ENCODE measurements around the gene FAM162A.
"Not testable (repeated sequence)": the region's sequence is repeated elsewhere in the genome, so short reads cannot be mapped to it uniquely, and the experiment has no call there.

Gene FAM162A

GRCh38 chr3:122383771-122384697 is at the start of gene FAM162A:
TSS of gene FAM162A (plus strand) at chr3:122384182. CDS start at chr3:122384266, 84 bp downstream.
- peak; percentile 96 for DNase-seq (ENCODE audit: low spot score)

- DNase-seq (ENCODE audit: low spot score): no peak
These were observed 41.2 kb upstream of the FAM162A start for GRCh38 chr3:122342803-122343202.

GRCh38 chr3:122343654-122344053 is 40.3 kb upstream of the FAM162A start:
- no peak for DNase-seq (ENCODE audit: low spot score)

GRCh38 chr3:122349171-122349570 is 34.8 kb upstream of the FAM162A start:
- DNase-seq (ENCODE audit: low spot score): no peak

- DNase-seq (ENCODE audit: low spot score): no peak
These were observed 33.1 kb upstream of the FAM162A start for GRCh38 chr3:122350814-122351418.

GRCh38 chr3:122351612-122352011 is 32.4 kb upstream of the FAM162A start:
- no peak for DNase-seq (ENCODE audit: low spot score)

- no peak for DNase-seq (ENCODE audit: low spot score)
These were observed 30.8 kb upstream of the FAM162A start for GRCh38 chr3:122353215-122353614.

- no peak for DNase-seq (ENCODE audit: low spot score)
These were observed 30.0 kb upstream of the FAM162A start for GRCh38 chr3:122353893-122354401.

GRCh38 chr3:122355612-122356011 is 28.4 kb upstream of the FAM162A start:
- no peak for DNase-seq (ENCODE audit: low spot score)

GRCh38 chr3:122356402-122356801 is 27.6 kb upstream of the FAM162A start:
- DNase-seq (ENCODE audit: low spot score): no peak

GRCh38 chr3:122357828-122358702 is 25.9 kb upstream of the FAM162A start:
- no peak for DNase-seq (ENCODE audit: low spot score)

- no peak for DNase-seq (ENCODE audit: low spot score)
These were observed 25.3 kb upstream of the FAM162A start for GRCh38 chr3:122358703-122359032.

- DNase-seq (ENCODE audit: low spot score): no peak
These were observed 22.0 kb upstream of the FAM162A start for GRCh38 chr3:122362026-122362425.

GRCh38 chr3:122364490-122364889 is 19.5 kb upstream of the FAM162A start:
- no peak for DNase-seq (ENCODE audit: low spot score)

GRCh38 chr3:122365073-122365472 is 18.9 kb upstream of the FAM162A start:
- DNase-seq (ENCODE audit: low spot score): no peak

GRCh38 chr3:122365582-122366378 is 18.2 kb upstream of the FAM162A start:
- DNase-seq (ENCODE audit: low spot score): not testable (repeated sequence)

GRCh38 chr3:122366379-122366749 is 17.6 kb upstream of the FAM162A start:
- no peak for DNase-seq (ENCODE audit: low spot score)

- no peak for DNase-seq (ENCODE audit: low spot score)
These were observed 9.9 kb upstream of the FAM162A start for GRCh38 chr3:122374034-122374433.

- DNase-seq (ENCODE audit: low spot score): no peak
These were observed 6.0 kb upstream of the FAM162A start for GRCh38 chr3:122377975-122378374.

GRCh38 chr3:122382888-122383666 is 905 bp upstream of the FAM162A start, which contains the start of gene MIX23:
TSS of gene MIX23 (minus strand) at chr3:122383231. CDS start at chr3:122383224, 7 bp downstream.
- DNase-seq (ENCODE audit: low spot score): peak; percentile 89

GRCh38 chr3:122387709-122388108 is 3.7 kb downstream of the FAM162A start:
- no peak for DNase-seq (ENCODE audit: low spot score)
